Measurements from ENCODE around the gene TLR7. TPM values are rescaled to one million over a fixed set of nuclear protein-coding genes. Genes with fewer than 3 reads are reported as not detected.

Gene TLR7
- total and polyA plus RNA-seq, 9 of the 15 experiments (the other 6 are each of a cell fraction or from before 2014, with no cell fraction given): 0.04 to 0.13 (median 0.07) TPM; not detected in 6

DNA sequence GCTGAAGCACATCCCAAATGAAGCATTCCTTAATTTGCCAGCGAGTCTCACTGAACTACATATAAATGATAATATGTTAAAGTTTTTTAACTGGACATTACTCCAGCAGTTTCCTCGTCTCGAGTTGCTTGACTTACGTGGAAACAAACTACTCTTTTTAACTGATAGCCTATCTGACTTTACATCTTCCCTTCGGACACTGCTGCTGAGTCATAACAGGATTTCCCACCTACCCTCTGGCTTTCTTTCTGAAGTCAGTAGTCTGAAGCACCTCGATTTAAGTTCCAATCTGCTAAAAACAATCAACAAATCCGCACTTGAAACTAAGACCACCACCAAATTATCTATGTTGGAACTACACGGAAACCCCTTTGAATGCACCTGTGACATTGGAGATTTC lies 54.1 kb downstream of the TLR7 start (continued):
- TF ChIP-seq HNRNPUL1 (IDR thresholded peaks at IDR 0.05; ENCODE audit: low read length) (no peak), SAFB2 (IDR thresholded peaks at IDR 0.05; ENCODE audit: borderline replicate concordance, low read depth, low read length, severe bottlenecking) (no peak), SNRNP70 (optimal IDR thresholded peaks at IDR 0.05; ENCODE audit: low read depth, low read length) (no peak), FOSL1 (tag; conservative IDR thresholded peaks at IDR 0.05) (peak; percentile 67), ZFP36 (IDR thresholded peaks at IDR 0.05; ENCODE audit: low read depth, low read length, partially characterized antibody) (no peak), IRF2 (CRISPR knock-in tag; IDR thresholded peaks at IDR 0.05) (no peak), CBFB (CRISPR knock-in tag; IDR thresholded peaks at IDR 0.05) (no peak), POLR2H (tag; IDR thresholded peaks at IDR 0.05; ENCODE audit: low read depth) (no peak), MYBL2 (IDR thresholded peaks at IDR 0.05; ENCODE audit: low read depth) (no peak), MYBL2 (CRISPR knock-in tag; IDR thresholded peaks at IDR 0.05; ENCODE audit: borderline replicate concordance) (no peak)
- TF ChIP-seq, protein P1, sequence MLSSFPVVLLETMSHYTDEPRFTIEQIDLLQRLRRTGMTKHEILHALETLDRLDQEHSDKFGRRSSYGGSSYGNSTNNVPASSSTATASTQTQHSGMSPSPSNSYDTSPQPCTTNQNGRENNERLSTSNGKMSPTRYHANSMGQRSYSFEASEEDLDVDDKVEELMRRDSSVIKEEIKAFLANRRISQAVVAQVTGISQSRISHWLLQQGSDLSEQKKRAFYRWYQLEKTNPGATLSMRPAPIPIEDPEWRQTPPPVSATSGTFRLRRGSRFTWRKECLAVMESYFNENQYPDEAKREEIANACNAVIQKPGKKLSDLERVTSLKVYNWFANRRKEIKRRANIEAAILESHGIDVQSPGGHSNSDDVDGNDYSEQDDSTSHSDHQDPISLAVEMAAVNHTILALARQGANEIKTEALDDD (IDR thresholded peaks at IDR 0.05): no peak
- TF ChIP-seq, protein P2, sequence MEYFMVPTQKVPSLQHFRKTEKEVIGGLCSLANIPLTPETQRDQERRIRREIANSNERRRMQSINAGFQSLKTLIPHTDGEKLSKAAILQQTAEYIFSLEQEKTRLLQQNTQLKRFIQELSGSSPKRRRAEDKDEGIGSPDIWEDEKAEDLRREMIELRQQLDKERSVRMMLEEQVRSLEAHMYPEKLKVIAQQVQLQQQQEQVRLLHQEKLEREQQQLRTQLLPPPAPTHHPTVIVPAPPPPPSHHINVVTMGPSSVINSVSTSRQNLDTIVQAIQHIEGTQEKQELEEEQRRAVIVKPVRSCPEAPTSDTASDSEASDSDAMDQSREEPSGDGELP (CRISPR knock-in tag; IDR thresholded peaks at IDR 0.05; ENCODE audit: borderline replicate concordance): no peak
- TF ChIP-seq, protein P3, sequence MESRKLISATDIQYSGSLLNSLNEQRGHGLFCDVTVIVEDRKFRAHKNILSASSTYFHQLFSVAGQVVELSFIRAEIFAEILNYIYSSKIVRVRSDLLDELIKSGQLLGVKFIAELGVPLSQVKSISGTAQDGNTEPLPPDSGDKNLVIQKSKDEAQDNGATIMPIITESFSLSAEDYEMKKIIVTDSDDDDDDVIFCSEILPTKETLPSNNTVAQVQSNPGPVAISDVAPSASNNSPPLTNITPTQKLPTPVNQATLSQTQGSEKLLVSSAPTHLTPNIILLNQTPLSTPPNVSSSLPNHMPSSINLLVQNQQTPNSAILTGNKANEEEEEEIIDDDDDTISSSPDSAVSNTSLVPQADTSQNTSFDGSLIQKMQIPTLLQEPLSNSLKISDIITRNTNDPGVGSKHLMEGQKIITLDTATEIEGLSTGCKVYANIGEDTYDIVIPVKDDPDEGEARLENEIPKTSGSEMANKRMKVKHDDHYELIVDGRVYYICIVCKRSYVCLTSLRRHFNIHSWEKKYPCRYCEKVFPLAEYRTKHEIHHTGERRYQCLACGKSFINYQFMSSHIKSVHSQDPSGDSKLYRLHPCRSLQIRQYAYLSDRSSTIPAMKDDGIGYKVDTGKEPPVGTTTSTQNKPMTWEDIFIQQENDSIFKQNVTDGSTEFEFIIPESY (CRISPR knock-in tag; IDR thresholded peaks at IDR 0.05): no peak
- TF ChIP-seq, protein P4, sequence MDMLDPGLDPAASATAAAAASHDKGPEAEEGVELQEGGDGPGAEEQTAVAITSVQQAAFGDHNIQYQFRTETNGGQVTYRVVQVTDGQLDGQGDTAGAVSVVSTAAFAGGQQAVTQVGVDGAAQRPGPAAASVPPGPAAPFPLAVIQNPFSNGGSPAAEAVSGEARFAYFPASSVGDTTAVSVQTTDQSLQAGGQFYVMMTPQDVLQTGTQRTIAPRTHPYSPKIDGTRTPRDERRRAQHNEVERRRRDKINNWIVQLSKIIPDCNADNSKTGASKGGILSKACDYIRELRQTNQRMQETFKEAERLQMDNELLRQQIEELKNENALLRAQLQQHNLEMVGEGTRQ (CRISPR knock-in tag; IDR thresholded peaks at IDR 0.05): no peak
- TF ChIP-seq, protein P5, sequence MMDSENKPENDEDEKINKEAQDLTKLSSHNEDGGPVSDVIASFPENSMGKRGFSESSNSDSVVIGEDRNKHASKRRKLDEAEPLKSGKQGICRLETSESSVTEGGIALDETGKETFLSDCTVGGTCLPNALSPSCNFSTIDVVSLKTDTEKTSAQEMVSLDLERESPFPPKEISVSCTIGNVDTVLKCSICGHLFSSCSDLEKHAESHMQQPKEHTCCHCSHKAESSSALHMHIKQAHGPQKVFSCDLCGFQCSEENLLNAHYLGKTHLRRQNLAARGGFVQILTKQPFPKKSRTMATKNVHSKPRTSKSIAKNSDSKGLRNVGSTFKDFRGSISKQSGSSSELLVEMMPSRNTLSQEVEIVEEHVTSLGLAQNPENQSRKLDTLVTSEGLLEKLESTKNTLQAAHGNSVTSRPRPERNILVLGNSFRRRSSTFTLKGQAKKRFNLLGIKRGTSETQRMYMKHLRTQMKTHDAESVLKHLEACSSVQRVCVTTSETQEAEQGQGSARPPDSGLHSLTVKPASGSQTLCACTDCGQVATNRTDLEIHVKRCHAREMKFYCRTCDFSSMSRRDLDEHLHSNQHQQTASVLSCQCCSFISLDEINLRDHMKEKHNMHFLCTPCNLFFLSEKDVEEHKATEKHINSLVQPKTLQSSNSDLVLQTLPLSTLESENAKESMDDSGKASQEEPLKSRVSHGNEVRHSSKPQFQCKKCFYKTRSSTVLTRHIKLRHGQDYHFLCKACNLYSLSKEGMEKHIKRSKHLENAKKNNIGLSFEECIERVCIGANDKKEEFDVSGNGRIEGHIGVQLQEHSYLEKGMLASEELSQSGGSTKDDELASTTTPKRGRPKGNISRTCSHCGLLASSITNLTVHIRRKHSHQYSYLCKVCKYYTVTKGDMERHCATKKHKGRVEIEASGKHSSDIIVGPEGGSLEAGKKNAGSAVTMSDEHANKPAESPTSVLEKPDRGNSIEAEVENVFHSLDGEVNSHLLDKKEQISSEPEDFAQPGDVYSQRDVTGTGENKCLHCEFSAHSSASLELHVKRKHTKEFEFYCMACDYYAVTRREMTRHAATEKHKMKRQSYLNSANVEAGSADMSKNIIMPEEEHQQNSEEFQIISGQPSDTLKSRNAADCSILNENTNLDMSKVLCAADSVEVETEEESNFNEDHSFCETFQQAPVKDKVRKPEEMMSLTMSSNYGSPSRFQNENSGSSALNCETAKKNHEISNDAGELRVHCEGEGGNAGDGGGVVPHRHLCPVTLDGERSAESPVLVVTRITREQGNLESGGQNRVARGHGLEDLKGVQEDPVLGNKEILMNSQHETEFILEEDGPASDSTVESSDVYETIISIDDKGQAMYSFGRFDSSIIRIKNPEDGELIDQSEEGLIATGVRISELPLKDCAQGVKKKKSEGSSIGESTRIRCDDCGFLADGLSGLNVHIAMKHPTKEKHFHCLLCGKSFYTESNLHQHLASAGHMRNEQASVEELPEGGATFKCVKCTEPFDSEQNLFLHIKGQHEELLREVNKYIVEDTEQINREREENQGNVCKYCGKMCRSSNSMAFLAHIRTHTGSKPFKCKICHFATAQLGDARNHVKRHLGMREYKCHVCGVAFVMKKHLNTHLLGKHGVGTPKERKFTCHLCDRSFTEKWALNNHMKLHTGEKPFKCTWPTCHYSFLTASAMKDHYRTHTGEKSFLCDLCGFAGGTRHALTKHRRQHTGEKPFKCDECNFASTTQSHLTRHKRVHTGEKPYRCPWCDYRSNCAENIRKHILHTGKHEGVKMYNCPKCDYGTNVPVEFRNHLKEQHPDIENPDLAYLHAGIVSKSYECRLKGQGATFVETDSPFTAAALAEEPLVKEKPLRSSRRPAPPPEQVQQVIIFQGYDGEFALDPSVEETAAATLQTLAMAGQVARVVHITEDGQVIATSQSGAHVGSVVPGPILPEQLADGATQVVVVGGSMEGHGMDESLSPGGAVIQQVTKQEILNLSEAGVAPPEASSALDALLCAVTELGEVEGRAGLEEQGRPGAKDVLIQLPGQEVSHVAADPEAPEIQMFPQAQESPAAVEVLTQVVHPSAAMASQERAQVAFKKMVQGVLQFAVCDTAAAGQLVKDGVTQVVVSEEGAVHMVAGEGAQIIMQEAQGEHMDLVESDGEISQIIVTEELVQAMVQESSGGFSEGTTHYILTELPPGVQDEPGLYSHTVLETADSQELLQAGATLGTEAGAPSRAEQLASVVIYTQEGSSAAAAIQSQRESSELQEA (IDR thresholded peaks at IDR 0.05; ENCODE audit: low read depth): no peak
